Measurements from ENCODE around the gene KCNE2. TPM values are rescaled to one million over a fixed set of nuclear protein-coding genes. Genes with fewer than 3 reads are reported as not detected.
"Not testable (repeated sequence)": the region's sequence is repeated elsewhere in the genome, so short reads cannot be mapped to it uniquely, and the experiment has no call there.

Gene KCNE2
- polyA plus RNA-seq, 3 donors = 0.87 to 1.2 (median 0.88) TPM

DNA sequence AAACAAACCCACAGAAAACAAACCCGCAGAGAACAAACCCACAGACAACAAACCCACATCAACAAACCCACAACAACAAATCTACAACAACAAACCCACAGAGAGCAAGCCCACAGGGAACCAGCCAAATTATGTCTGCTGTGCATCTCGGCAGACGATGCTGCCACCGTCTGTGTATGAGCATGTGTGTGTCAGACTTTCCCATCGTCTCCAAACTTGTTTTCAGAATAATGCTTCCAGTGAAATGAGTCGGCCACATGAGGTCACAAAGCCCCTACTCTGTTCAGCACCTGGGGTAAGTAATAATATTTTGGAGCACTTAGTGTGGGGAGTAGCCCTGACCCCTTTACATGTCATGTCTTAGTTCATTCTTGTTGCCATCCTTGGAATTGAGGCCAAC lies 42.3 kb downstream of the KCNE2 start:
- DNase-seq (ENCODE audit: low read depth in 3 of 3, low spot score in 2 of 3) = not testable (repeated sequence)

DNA sequence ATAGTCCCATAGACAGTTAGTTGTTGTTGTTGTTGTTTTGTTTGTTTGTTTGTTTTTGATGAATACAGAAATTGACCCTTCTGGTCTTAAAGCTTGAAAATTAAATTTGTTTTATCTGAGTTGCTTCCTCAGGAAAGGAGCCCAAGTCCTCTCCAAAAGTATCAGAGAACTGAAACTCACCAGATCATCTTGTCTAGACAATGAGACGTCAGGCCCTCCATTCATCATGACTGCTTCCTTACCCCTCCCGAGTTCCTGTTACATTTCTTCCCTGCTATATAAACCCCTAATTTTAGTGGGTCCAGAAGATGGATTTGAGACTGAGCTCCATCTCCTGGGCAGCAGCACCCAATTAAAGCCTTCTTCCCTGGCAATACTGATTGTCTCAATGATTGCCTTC lies 42.9 kb downstream of the KCNE2 start:
- not testable (repeated sequence) for DNase-seq (ENCODE audit: low read depth in 3 of 3, low spot score in 2 of 3)

DNA sequence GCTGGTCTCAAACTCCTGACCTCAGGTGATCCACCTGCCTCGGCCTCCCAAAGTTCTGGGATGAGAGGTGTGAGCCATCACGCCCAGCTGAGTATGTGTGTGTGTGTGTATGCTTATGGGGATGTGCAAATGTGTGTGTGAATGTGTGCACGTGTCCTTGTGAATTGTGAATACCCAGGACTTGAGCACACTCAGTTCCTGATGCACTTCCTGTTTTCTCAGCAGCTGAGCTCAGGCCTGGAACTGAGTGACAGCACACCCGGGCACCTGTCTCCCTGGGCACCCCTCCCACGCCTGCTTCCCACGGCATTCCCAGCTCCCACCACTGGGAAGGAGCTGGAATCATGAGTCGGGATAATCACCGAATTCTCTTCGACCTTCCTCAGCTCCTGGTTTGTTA lies 43.5 kb downstream of the KCNE2 start:
- DNase-seq (ENCODE audit: low read depth in 3 of 3, low spot score in 2 of 3) = not testable (repeated sequence)

GRCh38 chr21:34417448-34418077 lies 53.8 kb downstream of the KCNE2 start:
- not testable (repeated sequence) for DNase-seq (ENCODE audit: low read depth in 3 of 3, low spot score in 2 of 3)

Other genes starting within 250 kb of the KCNE2 start
- 10 to 100 TPM in 1 of 3 donors, 1 to 10 TPM in 2; 8.1 to 11.0 (median 9.8) TPM for gene SMIM11, start 11.5 kb downstream of the KCNE2 start, polyA plus RNA-seq (ENCODE audit: insufficient read length in 3 of 3)
- under 1 TPM; 0.11 to 0.35 (median 0.27) TPM for gene SMIM34, start 59.9 kb downstream of the KCNE2 start, polyA plus RNA-seq (ENCODE audit: insufficient read length in 3 of 3)
- gene KCNE1, start 148.2 kb downstream of the KCNE2 start, polyA plus RNA-seq (ENCODE audit: insufficient read length in 3 of 3) = 1 to 10 TPM in 1 of 3 donors, under 1 TPM in 1, not detected in 1; 0.27 to 1.2 TPM

Data from right renal cortex interstitium (tissue), 3 donors.